Eye (tissue), 1 donor: ENCODE data around the gene FRMD8.
A peak's percentile ranks its signal among the peaks of the same experiment; 100 is the strongest.

ENCODE experiments used
- DNase-seq: peaks from one replicate; pipeline ENCODE4 v3.0.0-alpha.2; 2015

The FRMD8 gene

GRCh38 chr11:65425971-65426838 is 39.8 kb downstream of the FRMD8 start:
- no peak for DNase-seq

GRCh38 chr11:65426839-65427690 is 40.6 kb downstream of the FRMD8 start:
- DNase-seq, result no peak

DNA sequence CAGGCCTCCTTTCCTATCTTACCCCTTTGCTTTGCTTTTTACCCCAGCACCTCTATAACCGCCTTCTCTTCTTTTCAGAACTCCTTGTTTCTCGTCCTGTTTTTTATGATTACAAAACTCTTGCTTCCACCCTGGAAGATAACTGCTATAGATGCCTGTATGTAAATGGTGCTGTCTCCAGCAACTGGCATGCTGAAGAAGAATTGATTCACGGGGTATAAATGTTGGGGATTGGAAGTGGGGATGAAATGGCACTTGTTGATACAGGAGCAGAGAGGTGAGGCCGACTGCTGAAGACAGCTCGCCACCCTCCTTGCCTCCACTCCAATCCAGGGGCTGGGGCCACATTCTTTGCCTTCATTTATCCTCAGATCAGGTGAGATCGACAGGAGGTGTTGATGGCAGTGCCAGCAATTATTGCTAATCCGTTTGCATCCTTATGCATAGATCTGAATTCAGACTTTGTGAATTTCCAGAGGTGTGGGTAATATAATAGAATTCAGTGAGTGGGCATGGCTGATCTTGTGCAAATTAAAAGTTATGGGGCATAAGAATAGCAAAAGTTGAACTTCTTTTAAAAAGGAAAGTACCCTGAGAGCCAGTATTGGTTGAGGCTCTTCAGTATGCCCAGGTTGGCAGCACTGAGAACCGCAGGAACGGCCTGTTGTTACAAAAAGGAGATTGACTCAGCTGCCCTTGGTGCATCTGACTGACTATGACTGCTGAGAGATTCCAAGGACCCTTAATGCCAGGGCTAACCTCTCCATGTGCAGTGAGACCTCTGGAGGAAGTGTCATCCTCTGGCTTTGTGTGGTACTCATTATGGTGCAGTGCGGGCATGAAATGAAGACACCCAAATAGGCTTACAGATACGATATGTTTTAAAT is 41.5 kb downstream of the FRMD8 start:
- no peak for DNase-seq

GRCh38 chr11:65428578-65429067 is 42.2 kb downstream of the FRMD8 start:
- no peak for DNase-seq

DNA sequence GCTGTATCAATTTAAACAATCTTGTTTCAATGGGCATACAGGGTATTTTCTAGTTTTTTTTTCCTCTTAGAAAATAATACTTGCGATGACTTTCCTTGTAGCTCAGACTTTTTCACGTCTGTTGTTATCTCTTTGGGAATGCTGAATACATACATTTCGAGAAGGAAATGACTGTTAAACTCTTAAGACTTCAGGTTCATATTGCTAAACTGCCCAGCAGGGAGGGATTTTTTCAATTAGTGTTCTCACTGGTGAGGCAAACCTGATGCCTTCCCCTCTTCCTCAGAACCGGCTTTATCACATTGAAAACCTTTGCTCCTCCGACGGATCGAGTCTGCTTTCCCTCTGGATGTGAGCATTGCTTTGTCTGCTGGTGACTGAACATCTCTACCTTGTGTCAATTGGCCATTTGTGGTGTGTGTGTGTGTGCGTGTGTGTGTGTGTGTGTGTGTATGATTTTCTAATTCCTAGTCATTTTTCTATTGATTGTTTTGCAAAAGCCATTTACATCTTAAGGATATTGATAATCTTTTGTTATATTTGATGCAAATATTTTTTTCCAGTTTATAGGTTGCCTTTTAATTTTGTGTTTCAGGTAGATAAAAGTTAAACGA is 42.7 kb downstream of the FRMD8 start:
- DNase-seq, result no peak

GRCh38 chr11:65429724-65430405 is 43.4 kb downstream of the FRMD8 start:
- peak; percentile 47 for DNase-seq

DNA sequence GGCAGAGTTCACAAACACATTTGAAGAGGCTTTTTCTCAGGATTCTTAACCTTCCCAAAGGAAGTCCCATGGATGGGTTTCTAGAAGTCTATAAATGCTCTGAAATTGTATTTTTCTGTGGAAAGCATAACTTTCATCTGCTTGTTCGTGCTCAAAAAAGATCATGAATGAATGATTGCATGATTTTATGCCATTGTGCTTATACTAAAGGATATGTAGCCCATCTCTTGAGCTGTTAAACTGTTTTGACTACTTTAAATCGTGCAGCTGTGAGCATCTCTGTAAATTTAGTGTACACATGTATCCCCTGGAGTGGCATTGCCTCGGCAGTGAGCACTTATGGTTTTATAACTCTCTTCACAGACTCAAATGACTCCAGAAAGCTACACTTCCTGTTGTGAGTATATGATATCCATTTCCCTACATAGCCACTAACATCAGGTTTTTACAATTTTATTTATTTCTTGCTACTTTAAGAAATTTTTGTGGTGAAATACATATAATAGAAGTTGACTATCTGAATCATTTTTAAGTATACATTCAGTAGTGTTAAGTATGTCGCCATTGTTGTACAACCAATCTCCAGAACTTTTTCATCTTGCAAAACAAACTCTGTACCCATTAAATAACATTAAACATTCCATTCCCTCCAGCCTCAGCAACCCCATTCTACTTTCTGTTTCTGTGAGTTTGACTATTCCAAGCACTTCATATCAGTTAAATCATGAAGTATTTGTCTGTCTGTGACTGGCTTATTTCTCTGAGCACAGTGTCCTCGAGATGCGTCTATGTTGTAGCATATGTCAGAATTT is 44.2 kb downstream of the FRMD8 start:
- DNase-seq, result no peak

DNA sequence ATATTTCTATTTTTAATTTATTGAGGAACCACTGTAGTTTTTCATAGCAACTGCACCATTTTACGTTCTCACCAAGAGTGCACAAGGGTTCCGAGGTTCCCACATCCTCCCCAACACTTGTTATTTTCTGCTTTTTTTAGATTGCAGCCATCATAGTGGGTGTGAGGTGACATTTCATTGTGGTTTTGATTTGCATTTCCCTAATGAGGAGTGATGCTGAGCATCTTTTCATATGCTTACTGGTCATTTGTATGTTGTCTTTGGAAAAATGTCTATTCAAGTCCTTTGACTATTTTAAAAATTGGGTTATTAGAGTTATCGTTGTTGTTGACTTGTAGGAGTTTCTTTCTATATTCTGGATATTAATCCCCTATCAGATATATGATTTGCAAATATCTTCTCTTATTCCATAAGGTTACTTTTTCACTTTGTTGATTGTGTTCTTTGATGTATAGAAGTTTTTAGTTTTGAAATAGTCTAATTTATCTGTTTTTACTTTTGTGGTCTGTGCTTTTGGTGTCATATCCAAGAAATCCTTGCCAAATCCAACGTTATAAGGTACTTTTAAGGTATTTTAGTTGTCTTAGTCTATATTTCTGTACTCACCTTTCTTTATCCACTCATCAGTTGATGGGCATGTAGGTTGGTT is 45.1 kb downstream of the FRMD8 start:
- no peak for DNase-seq

DNA sequence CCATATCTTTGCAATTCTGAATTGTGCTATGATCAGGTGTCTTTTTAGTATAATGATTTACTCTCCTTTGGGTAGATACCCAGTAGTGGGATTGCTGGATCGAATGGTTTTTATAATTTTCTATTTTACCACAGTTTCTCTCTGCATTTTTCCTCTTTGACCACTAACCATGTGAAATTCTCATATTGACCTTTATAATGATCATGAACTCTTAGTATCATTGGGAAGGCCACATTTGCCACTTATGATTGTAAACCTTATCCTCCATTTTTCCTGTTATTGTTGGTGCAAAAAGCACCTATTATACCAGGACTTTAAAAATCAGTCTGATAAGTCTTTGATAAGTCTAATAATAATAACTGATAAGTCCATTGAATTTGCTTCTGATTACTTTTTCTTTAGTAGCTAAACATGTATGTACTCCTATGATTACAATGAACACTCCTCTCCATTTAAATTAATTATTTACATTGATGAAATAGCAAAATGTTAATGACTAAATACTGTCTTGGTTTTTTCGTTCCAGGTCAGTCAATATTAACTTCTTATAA is 45.7 kb downstream of the FRMD8 start:
- no peak for DNase-seq

- no peak for DNase-seq
These were observed 46.5 kb downstream of the FRMD8 start for GRCh38 chr11:65432686-65433582.

- no peak for DNase-seq
These were observed 47.2 kb downstream of the FRMD8 start for GRCh38 chr11:65433657-65434056.

DNA sequence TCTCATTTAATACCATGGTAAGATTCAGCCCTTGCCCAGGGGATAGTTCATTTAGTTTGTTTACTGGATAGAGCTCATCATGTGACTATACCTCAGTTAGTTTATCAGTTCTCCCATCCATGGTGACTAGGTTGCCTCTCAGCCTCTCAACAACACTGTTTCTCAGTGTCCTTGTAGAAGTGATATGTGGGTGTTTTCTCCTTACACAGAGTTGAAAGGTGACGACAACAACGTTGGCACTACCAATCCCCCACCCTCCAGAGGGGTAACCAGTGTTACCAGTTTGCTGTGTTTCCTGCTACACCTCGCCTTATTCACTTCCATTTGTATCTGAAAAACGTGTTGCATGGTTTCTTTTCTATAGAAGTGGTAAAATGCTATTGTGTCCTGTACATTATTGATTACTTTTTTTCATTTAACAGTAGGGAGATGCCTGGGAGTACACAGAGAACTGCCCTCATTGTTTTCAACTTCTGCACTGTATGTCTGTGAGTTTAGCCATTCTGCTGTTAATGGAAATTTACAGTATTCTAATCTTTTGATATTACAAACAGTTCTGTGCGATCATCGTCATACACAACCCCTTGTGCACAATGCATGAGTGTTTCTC is 47.7 kb downstream of the FRMD8 start:
- DNase-seq, result no peak

DNA sequence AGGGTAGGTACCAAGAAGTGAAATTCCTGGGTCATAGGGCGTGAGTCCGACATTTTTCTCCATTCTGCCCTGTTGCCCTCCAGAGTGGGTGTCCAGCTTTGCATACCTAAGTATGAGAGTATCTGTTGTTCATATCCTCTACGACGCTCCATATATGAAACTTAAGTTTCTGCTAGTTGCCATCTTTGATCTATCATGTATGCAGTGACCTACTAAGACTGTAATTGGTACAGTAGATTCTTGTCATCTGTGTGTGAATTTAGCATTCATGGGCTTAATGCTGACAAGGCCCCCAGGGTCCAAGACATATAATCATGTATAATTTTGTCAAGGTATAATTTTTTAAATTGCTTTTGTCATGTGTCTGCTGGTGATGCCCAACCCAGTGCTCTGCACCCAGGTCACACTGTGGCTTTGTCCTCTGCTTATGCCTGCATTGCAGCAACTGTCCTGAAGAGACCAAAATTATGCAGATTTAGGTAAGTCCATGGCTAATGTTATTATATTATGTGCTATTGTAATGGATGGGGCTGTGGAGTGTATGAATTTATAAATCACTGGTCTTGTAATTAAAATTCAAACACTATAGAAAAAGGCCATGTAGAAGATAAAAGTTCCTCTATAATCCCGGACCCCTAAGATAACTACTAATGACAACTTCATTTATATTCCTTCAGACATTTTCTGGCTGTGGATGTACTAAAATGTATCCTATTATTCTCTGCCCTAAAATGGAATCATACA is 48.4 kb downstream of the FRMD8 start:
- DNase-seq, result no peak

- no peak for DNase-seq
These were observed 49.0 kb downstream of the FRMD8 start for GRCh38 chr11:65435411-65435931.

- no peak for DNase-seq
These were observed 49.6 kb downstream of the FRMD8 start for GRCh38 chr11:65435981-65436411.

DNA sequence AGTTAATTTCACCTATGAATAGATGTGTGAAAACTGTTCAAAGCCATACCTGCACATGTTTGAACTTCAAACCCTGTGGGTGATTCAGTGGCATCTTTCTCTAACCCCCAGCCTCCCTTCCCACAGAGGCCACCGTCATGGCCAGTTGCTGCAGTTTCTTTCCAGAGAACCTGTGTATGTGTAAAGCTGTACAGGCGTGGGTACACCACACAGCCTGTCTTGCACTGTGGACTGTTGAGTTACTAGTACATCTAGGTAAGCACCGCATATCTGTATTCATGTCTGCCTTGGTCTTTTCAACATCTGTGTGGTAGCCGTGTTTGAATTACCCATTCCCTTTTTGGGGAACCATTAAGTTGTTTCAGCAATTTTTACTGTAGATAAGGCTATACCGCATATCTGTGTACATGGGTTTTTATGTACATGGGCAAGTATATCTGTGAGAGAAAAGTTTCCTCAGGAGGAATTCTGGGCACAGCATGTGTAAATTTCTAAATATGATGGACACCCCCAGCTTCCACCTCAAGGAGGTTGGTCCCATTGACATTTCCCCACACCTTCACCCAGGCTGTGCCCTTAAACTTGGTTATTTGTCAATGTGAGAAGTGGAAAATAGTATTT is 50.1 kb downstream of the FRMD8 start:
- no peak for DNase-seq
